Measurements from ENCODE around the gene AP4B1. TPM values are rescaled to one million over a fixed set of nuclear protein-coding genes. Genes with fewer than 3 reads are reported as not detected.

The AP4B1 gene
- total RNA-seq, 1 donor = 14.1 TPM

GRCh38 chr1:113938192-113938591 is 33.6 kb upstream of the AP4B1 start:
- H4K20me1 ChIP-seq (ENCODE audit: insufficient read depth, low read length) = peaks cover 55% of the 10 kb centered on the region
- H3K27ac ChIP-seq (ENCODE audit: low read depth, low read length) = no peak overlapping the region
- H2AFZ ChIP-seq (ENCODE audit: low read length) = no peak overlapping the region
- peaks cover 14% of the 10 kb centered on the region for H3K36me3 ChIP-seq (ENCODE audit: insufficient read depth, low read length)
- no peak overlapping the region for H3K4me2 ChIP-seq (ENCODE audit: insufficient read depth, low read length)
- TF ChIP-seq CTCF (IDR thresholded peaks at IDR 0.05; ENCODE audit: extremely low read depth, low read depth, low read length) = no peak
- H3K4me3 ChIP-seq (ENCODE audit: insufficient read depth, low read length) = no peak overlapping the region
- no peaks in the 10 kb centered on the region for H3K4me1 ChIP-seq (ENCODE audit: insufficient read depth, low read length)
- no peak for DNase-seq (ENCODE audit: insufficient read length, low spot score, missing footprints)
- H3K79me2 ChIP-seq (ENCODE audit: insufficient read depth, low read length) = peaks cover 87% of the 10 kb centered on the region
- H3K9me3 ChIP-seq (ENCODE audit: low read depth, low read length) = no peaks in the 10 kb centered on the region
- H3K27me3 ChIP-seq (ENCODE audit: insufficient read depth, low read length) = no peaks in the 10 kb centered on the region

- H4K20me1 ChIP-seq (ENCODE audit: insufficient read depth, low read length) = peaks cover 65% of the 10 kb centered on the region
Observed at GRCh38 chr1:113937146-113937545, 32.5 kb upstream of the AP4B1 start.

DNA sequence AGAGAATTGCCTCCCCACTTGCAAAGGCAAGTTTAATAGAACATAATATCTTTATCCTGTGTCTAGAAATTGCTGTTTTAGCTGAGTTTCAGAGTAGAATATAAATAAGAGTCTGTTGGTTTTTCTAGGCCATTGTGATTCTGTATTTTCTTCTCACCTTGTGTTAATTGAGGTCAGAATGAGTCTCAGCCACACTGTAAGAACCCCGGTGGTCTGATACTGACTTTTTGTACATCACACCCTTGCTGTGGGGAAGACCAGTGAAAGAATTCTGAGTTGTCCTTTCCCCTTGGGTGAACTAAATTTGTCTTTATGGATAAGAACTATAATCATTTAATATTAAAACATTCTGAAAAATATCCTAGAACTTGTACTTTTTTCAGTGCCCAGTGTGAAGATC is 31.4 kb upstream of the AP4B1 start:
- Histone ChIP-seq H3K27me3 (ENCODE audit: insufficient read depth, low read length) (no peaks in the 10 kb centered on the region), H3K9me3 (ENCODE audit: low read depth, low read length) (no peaks in the 10 kb centered on the region), H3K79me2 (ENCODE audit: insufficient read depth, low read length) (peaks cover 94% of the 10 kb centered on the region), H3K4me3 (ENCODE audit: insufficient read depth, low read length) (no peak overlapping the region), H3K27ac (ENCODE audit: low read depth, low read length) (no peak overlapping the region), H4K20me1 (ENCODE audit: insufficient read depth, low read length) (peaks cover 77% of the 10 kb centered on the region), H3K36me3 (ENCODE audit: insufficient read depth, low read length) (peaks cover 11% of the 10 kb centered on the region), H3K4me2 (ENCODE audit: insufficient read depth, low read length) (no peak overlapping the region), H3K4me1 (ENCODE audit: insufficient read depth, low read length) (peaks cover 13% of the 10 kb centered on the region), H2AFZ (ENCODE audit: low read length) (no peak overlapping the region)
- TF ChIP-seq CTCF (IDR thresholded peaks at IDR 0.05; ENCODE audit: extremely low read depth, low read depth, low read length) = no peak
- DNase-seq (ENCODE audit: insufficient read length, low spot score, missing footprints) = no peak

More at GRCh38 chr1:113937146-113937545, 32.5 kb upstream of the AP4B1 start:
- H3K27ac ChIP-seq (ENCODE audit: low read depth, low read length) = no peak overlapping the region
- no peaks in the 10 kb centered on the region for H3K27me3 ChIP-seq (ENCODE audit: insufficient read depth, low read length)
- H3K9me3 ChIP-seq (ENCODE audit: low read depth, low read length) = no peaks in the 10 kb centered on the region
- no peak for TF ChIP-seq CTCF (IDR thresholded peaks at IDR 0.05; ENCODE audit: extremely low read depth, low read depth, low read length)
- H3K4me3 ChIP-seq (ENCODE audit: insufficient read depth, low read length) = no peak overlapping the region
- H3K36me3 ChIP-seq (ENCODE audit: insufficient read depth, low read length) = peaks cover 16% of the 10 kb centered on the region
- no peak overlapping the region for H2AFZ ChIP-seq (ENCODE audit: low read length)
- peaks cover 2% of the 10 kb centered on the region for H3K4me1 ChIP-seq (ENCODE audit: insufficient read depth, low read length)
- peaks cover 95% of the 10 kb centered on the region for H3K79me2 ChIP-seq (ENCODE audit: insufficient read depth, low read length)
- DNase-seq (ENCODE audit: insufficient read length, low spot score, missing footprints) = no peak
- H3K4me2 ChIP-seq (ENCODE audit: insufficient read depth, low read length) = no peak overlapping the region

DNA sequence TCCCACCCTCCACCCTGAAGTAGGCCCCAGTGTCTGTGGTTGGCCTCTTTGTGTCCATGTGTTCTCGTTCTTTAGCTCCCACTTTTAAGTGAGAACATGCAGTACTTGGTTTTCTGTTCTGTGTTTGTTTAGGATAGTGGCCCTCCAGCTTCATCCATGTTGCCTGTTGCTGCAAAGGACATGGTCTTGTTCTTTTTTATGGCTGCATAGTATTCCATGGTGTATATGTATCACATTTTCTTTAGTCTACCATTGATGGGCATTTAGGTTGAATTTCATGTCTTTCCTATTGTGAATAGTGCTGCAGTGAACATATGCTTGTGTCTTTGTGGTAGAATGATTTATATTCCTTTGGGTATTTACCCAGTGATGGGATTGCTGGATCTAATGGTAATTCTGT is 30.6 kb upstream of the AP4B1 start:
- Histone ChIP-seq H3K27ac (ENCODE audit: low read depth, low read length) (no peak overlapping the region), H3K4me1 (ENCODE audit: insufficient read depth, low read length) (peaks cover 19% of the 10 kb centered on the region), H3K79me2 (ENCODE audit: insufficient read depth, low read length) (peaks cover 94% of the 10 kb centered on the region), H3K36me3 (ENCODE audit: insufficient read depth, low read length) (peaks cover 3% of the 10 kb centered on the region), H3K4me3 (ENCODE audit: insufficient read depth, low read length) (no peak overlapping the region), H2AFZ (ENCODE audit: low read length) (no peak overlapping the region), H3K9me3 (ENCODE audit: low read depth, low read length) (no peaks in the 10 kb centered on the region), H3K4me2 (ENCODE audit: insufficient read depth, low read length) (no peak overlapping the region), H4K20me1 (ENCODE audit: insufficient read depth, low read length) (peaks cover 76% of the 10 kb centered on the region), H3K27me3 (ENCODE audit: insufficient read depth, low read length) (no peaks in the 10 kb centered on the region)
- DNase-seq (ENCODE audit: insufficient read length, low spot score, missing footprints) = no peak
- TF ChIP-seq CTCF (IDR thresholded peaks at IDR 0.05; ENCODE audit: extremely low read depth, low read depth, low read length) = no peak

All from osteoblast (primary cell).